ENCODE measurements around the gene ZNF521.

ZNF521 gene

DNA sequence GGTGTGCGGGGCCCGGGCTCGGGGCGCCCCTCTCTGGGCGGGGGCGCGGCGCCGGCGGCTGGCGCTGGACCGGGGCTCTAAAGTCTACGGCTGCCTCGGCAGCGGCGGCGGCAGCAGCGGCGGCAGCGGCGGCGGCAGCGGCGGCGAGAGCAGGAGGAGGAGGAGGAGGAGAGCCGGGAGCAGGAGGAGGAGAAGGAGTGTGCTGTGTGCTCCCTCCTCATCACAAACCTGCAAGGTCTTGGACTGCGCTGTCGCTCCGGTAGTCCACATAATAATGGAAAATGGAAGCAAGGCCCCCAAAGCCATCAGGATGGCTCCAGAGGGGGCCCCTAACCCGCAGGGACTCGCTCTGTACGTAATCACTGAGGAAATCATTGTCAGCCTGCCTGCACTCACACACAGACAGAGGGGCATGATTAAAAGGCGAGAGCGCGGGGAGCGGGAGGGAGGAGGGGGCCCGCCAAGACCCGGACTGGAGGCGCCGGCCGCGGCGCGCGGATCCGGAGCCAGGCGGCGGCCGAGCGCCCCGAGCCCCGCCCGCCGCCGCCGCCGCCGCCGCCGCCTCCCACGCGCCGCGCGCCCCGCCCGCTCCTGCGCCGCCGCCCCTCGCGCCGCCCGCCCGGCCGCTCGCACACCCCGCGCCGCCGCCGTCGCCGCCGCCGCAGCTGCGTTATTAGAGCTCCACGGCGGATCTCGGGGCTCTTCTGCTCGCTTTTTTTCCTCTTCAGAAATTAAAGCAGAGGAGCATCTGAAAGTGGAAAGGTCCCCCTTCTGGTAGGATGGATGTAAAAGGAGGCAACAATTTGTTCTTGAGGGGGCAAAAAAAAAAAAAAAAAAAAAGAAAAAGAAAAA lies at the start of gene ZNF521:
TSS of gene ZNF521 (minus strand) at position 390 of the 852 bp plus-strand sequence. CDS start 1,220 bp downstream, outside the sequence.
- peak; percentile 56 for DNase-seq

DNA sequence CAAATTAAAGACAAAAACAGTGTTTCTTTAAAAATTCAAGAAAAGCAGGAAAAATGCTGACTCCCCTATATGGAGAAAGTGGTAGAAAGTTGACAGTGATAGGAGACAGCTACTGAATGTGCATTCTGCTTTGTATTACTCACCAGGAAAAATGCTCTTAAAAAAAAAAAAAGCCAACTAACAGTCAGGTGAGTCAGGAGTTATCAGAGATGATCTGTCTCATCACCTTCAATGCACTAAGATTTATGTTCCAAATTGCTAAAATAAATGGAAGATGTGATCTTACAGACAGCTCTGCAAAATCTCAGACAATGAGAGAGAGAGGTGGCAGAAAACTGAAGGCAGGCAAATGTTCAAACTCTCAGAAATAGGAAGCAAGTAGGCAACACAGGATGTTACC lies 47.6 kb upstream of the ZNF521 start:
- DNase-seq, result no peak

GRCh38 chr18:25392192-25392591 lies 40.2 kb upstream of the ZNF521 start:
- DNase-seq, result no peak

DNA sequence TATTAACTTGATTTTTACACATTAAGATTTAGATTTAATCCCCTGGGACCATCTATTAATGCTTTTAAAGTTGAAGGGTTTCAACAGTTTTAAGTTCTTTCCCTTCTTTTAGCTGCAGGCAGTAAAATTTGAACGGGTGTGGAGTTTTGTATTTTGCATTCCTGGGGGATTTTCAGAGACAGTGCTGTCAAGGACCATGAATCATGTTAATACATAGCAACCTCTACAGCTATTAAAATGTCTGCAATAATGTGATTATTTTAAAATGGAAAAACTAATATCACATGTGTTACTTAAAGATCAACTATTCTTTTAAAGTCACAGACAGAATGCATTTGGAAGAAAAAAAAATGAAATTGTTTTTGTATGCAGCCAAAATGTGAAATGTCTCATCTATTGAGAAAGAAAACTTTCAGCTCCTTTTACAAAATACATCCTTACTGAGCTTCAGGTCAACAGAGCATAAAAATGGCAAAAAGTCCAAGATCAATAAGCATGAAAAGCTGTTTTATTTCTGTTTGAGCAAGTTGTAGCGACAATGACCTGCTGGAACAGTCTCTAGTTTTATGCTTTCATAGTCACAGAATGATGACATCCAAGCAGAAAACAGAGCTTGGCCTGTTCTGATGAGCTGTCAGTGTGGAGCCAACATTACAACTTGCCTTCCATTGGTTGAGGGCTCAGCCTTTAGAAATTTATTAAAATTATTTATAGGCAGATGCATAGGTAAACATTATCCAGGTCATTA lies 21.6 kb upstream of the ZNF521 start:
- DNase-seq, result no peak

DNA sequence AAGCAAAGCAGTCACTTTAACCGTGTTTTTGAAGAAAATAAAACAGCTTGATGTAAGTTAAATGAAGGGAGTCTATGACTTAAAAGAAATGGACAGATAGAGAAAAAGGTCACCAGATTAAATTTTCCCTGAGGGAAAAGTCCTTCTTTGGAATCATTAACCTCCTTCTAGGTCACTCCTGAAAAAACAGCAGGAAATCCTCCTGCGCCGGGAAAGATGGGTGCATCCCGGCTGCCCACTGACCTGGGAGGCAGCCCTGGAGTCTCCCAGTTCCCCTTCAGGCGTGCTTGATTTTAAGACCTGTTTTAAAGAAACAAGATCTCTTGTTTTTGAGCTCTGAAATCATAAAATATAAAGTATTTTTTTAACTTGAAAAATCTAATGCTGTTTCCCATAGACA lies 18.4 kb upstream of the ZNF521 start:
- no peak for DNase-seq

DNA sequence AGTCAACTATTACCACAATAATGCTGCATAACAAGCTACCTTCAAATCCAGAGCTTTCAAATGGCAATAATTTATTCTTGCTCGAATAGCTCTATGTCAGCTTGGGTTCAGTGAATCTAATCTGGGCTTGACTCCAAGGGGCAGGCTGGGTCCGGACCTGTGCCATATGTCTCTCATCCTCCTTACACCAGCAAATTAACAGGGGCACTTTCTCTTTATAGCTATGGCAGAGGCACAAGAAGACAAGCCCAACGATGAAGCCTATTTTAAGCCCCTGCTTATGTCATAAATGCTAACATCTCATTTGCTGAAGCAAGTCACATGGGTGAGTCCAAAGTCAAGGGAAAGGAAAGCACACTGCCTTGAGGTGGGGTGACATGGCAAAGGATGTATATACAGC lies 13.3 kb upstream of the ZNF521 start:
- DNase-seq, result no peak

DNA sequence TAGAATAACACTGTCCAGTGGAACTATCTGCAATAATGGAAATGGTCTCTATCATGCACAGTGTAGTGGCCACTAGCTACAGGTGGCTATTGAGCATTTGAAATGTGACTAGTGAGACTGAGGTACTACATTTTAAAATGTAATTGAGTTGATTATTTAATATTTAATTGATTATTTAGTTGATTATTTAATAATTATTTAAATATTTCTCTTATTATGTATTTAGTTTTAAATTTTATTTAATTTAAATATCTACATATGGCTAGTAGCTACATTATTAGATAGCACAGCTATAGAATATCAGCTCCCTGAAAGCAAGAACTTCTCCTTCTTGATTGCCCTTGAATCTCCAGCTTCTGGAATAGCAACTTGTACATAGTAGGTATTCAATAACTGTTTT lies 12.8 kb upstream of the ZNF521 start:
- DNase-seq, result no peak

GRCh38 chr18:25360301-25360899 lies 8.4 kb upstream of the ZNF521 start:
- no peak for DNase-seq

GRCh38 chr18:25353080-25353479 lies 1.1 kb upstream of the ZNF521 start:
- no peak for DNase-seq

GRCh38 chr18:25352629-25353005 lies 651 bp upstream of the ZNF521 start:
- DNase-seq, result no peak

DNA sequence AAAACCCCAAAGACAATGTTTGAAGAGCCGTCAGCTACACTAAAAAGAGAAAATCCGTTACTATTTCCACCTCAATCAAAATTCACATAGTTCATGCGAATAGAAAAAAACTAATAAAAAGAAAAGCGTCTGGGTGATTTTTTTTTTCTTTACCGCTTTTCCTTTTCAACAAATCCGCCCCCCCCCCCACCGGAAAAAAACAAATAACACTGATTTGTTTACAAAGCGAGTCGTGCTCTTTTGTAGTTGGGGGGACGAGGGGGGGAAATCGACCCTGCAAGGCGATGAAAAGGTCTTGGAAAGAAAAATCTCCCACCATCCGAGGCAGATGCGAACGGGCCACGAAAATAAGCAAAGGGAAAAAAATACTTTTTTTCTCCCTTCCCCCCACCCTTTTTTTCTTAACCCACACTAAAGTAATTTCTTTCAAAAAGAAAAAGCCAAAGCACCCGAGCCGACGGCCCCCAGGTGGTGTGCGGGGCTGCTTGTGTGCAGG lies 638 bp downstream of the ZNF521 start:
- DNase-seq, result no peak

- peak; percentile 29 for DNase-seq
Measured at GRCh38 chr18:25350489-25351251, 1.3 kb downstream of the ZNF521 start.

DNA sequence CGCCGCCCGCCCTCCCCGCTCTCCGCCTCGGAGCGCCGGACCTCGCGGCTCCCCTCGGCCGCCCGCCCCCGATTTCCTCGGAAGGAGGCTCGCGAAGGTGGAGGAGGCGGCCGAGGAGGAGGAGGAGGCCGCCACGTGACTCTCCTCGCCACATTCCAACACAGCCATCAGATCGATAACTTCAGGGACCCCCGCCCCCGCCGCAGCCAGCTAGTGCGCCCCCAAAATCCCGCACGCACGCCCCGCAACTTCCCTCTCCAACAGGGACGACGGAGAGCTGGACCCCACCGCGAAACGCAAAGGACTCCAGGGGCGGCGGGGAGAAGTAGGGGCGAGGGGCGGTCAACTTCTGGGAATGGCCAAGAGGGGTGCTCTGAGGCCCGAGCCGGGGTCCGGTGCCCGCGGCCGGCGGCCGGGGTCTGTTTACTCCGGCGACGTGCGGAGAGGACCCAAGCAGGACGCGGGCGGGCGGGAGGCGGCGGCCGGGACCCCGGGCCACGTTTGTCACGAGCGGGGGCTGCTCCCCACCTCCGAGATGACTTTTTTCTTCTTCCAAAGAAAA lies 2.0 kb downstream of the ZNF521 start:
- DNase-seq, result no peak

GRCh38 chr18:25349131-25349925 lies 2.6 kb downstream of the ZNF521 start:
- DNase-seq, result no peak

- no peak for DNase-seq
Measured at GRCh38 chr18:25348386-25349130, 3.4 kb downstream of the ZNF521 start.

DNA sequence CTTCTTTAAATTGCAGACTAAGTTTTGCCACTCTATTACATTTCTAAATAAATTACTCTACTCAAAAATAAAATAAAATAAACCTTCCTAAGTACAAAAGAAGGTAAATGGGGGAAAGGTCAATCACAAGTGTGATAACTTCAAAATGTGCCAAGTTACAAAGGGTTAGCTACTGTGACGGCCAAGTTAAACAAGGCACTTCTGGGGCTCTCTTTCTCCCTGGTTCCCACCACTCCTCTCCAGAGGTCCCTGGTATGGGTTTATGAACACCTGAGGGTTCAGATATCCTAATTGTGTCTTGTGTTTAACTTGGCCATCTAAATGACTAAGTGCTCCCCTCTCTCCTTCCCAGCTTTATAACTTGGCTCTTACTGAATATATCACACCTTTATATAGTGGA lies 5.4 kb downstream of the ZNF521 start:
- no peak for DNase-seq

DNA sequence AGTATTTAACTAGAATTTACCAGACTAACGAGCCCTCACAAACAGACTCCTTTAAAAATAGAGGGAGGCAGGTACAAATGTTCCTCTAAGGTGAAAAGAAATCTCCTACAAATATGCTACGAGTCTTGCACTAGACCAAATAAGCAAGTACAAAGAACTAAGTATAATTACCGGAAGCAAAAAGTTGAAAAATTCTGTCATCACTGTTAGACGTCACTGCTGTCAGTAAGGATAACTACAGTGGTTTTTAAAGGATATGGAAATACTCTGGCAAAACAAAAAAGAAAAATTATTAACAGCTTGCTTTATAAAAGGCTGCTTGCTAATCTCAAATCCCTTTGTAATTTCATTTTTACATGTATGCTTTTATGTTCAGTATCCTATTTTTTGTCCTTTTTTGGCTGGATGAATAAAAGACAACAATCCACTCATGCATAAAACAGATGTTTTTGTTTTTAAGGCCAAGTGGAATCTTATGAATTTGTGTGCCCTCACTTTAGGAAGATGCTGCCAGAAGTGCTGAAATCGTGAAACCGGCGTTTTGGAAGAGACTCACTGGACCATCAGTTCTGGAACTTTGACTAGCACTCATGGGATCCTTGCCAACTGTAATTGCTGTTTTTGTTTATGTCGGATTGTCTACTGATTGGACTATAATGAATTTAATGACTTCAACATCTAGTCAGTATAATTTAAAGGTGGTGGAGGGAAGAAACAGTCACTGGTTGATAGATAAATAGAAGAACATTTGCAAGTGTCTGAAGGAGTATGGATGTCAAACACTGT lies 6.7 kb downstream of the ZNF521 start:
- DNase-seq, result no peak

DNA sequence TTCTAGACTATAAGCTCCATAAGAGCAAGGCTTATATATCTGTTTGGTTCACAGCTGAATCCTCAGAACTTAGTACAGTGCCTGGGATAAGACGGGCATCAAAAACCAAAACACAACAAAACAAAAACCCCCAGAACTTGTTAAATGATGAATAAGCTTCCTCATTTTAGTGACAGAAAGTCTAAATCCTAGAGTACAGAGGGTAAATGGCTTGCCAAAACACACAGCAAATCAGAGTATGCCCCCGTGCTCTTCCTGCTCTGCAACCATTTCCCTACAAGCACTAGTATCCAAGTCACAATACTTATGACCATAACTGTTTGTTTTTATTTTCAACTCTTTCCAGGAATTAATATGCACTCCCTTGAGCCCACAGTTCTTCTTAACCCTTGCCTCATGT lies 10.1 kb downstream of the ZNF521 start:
- DNase-seq, result no peak

- DNase-seq, result no peak
Measured at GRCh38 chr18:25340762-25341161, 11.2 kb downstream of the ZNF521 start.

GRCh38 chr18:25335676-25336075 lies 16.3 kb downstream of the ZNF521 start:
- no peak for DNase-seq

Measured in stimulated activated CD8-positive, alpha-beta memory T cell treated with anti-CD3 and anti-CD28 coated beads, Interleukin-4, amount 100 ng/mL, for 48 hours (primary cell).